ENCODE measurements around the gene GLT6D1.

DNA sequence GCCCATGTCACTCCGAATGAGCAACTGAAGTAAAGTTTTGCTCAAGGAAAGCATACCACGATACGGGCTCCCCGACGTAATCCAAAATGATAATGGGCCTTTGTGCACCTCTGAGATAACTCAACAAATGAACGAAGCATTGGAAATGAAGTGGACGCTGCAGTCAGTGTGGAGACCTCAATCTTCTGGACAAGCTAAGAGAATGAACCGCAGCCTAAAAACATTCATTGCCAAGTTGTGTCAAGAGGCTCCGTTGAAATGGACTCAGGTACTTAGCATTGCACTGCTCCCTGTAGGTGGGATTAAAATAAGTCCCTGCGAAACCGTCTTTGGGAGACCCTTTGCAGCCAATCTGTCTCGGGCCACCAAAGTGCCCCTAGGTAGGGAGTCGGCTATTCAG is 19.9 kb upstream of the GLT6D1 start:
- TF ChIP-seq POLR2A (IDR thresholded peaks at IDR 0.05; ENCODE audit: low read depth, low read length) = no peak
- no peak for TF ChIP-seq EZH2 (IDR thresholded peaks at IDR 0.05; ENCODE audit: borderline replicate concordance, low read depth, low read length, severe bottlenecking)
- TF ChIP-seq, protein P1, sequence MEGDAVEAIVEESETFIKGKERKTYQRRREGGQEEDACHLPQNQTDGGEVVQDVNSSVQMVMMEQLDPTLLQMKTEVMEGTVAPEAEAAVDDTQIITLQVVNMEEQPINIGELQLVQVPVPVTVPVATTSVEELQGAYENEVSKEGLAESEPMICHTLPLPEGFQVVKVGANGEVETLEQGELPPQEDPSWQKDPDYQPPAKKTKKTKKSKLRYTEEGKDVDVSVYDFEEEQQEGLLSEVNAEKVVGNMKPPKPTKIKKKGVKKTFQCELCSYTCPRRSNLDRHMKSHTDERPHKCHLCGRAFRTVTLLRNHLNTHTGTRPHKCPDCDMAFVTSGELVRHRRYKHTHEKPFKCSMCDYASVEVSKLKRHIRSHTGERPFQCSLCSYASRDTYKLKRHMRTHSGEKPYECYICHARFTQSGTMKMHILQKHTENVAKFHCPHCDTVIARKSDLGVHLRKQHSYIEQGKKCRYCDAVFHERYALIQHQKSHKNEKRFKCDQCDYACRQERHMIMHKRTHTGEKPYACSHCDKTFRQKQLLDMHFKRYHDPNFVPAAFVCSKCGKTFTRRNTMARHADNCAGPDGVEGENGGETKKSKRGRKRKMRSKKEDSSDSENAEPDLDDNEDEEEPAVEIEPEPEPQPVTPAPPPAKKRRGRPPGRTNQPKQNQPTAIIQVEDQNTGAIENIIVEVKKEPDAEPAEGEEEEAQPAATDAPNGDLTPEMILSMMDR (IDR thresholded peaks at IDR 0.05; ENCODE audit: extremely low read depth in 1 of 2, insufficient read depth in 1 of 2, low read depth in 1 of 2, low read length in 2 of 2) = no peak
- no peak for TF ChIP-seq MYC (IDR thresholded peaks at IDR 0.05; ENCODE audit: low read depth, low read length)
- no peak for TF ChIP-seq POLR2AphosphoS5 (IDR thresholded peaks at IDR 0.05; ENCODE audit: insufficient read depth, low read depth, low read length)
- no peak for TF ChIP-seq JUN (IDR thresholded peaks at IDR 0.05; ENCODE audit: borderline replicate concordance, insufficient read depth, insufficient read length, low read depth)
